ENCODE measurements around the gene DEFB131B. TPM values are rescaled to one million over a fixed set of nuclear protein-coding genes. Genes with fewer than 3 reads are reported as not detected.
"Not testable (repeated sequence)": the region's sequence is repeated elsewhere in the genome, so short reads cannot be mapped to it uniquely, and the experiment has no call there.

The DEFB131B gene
- total RNA-seq, 2 donors from 2014 or later: not detected

- WGBS, 2 donors: 41 to 58% methylated on average over 3 of the region's 3 CpGs
- intact Hi-C loops (cut with DNase I); H3K27ac ChIP-seq; H3K4me1 ChIP-seq; H3K4me3 ChIP-seq; H3K27me3 ChIP-seq; H3K36me3 ChIP-seq (replicated peaks in 1 of 2; ENCODE audit: insufficient read depth in 1 of 2, low read depth in 2 of 2); H3K9me3 ChIP-seq: not testable (repeated sequence)
- ATAC-seq: peak; percentile 71
- peak in 3 of 4 donors; percentile 20 to 60 (median 54) for DNase-seq
- TF ChIP-seq CTCF (IDR thresholded peaks at IDR 0.05): peak in 6 of 7 experiments; percentile 27 to 87 (median 60)
These were observed 14.2 kb upstream of the DEFB131B start for GRCh38 chr11:71863978-71864627.

DNA sequence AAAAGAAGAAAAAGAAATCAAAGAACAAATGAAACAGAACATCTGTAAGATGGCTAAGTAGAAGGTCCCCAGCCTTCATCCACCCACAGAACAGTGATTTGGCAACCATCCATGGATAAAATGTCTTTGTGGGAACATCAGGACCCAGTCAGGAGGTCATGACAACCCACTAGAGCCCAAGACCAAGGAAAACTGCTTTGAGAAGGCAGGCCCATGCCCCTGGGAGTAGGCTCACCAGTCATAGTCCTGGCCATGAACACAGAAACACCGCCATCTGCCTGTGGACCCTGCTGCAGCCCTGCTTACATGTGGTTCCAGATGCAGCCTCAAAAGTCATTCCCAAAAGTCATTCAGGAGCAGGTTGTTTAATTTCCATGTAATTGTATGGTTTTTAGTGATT lies 11.0 kb upstream of the DEFB131B start:
- ATAC-seq: not testable (repeated sequence)

GRCh38 chr11:71869931-71870330 lies 8.3 kb upstream of the DEFB131B start:
- H3K36me3 ChIP-seq (replicated peaks in 1 of 2; ENCODE audit: insufficient read depth in 1 of 2, low read depth in 2 of 2); intact Hi-C loops (cut with DNase I); H3K27ac ChIP-seq; H3K9me3 ChIP-seq; H3K4me1 ChIP-seq; H3K27me3 ChIP-seq; DNase-seq; ATAC-seq; H3K4me3 ChIP-seq: not testable (repeated sequence)
- 94 to 100% methylated on average over 3 of the region's 3 CpGs for WGBS, 2 donors

More for the DNA sequence above, 11.0 kb upstream of the DEFB131B start:
- DNase-seq; H3K4me3 ChIP-seq; H3K27ac ChIP-seq; H3K4me1 ChIP-seq; intact Hi-C loops (cut with DNase I); H3K27me3 ChIP-seq; H3K9me3 ChIP-seq; H3K36me3 ChIP-seq (replicated peaks in 1 of 2; ENCODE audit: insufficient read depth in 1 of 2, low read depth in 2 of 2): not testable (repeated sequence)
- 78 to 88% methylated on average over 1 of the region's 1 CpG for WGBS, 2 donors

GRCh38 chr11:71870661-71871060 lies 7.6 kb upstream of the DEFB131B start:
- H3K27ac ChIP-seq; H3K4me1 ChIP-seq; H3K9me3 ChIP-seq; DNase-seq; ATAC-seq; H3K4me3 ChIP-seq; intact Hi-C loops (cut with DNase I); H3K27me3 ChIP-seq; H3K36me3 ChIP-seq (replicated peaks in 1 of 2; ENCODE audit: insufficient read depth in 1 of 2, low read depth in 2 of 2): not testable (repeated sequence)

GRCh38 chr11:71876262-71876661 lies 2.0 kb upstream of the DEFB131B start:
- H3K9me3 ChIP-seq; H3K27ac ChIP-seq; intact Hi-C loops (cut with DNase I); H3K27me3 ChIP-seq; DNase-seq; H3K4me3 ChIP-seq; H3K36me3 ChIP-seq (replicated peaks in 1 of 2; ENCODE audit: insufficient read depth in 1 of 2, low read depth in 2 of 2); H3K4me1 ChIP-seq; ATAC-seq: not testable (repeated sequence)
- 38 to 44% methylated on average over 2 of the region's 2 CpGs for WGBS, 2 donors

DNA sequence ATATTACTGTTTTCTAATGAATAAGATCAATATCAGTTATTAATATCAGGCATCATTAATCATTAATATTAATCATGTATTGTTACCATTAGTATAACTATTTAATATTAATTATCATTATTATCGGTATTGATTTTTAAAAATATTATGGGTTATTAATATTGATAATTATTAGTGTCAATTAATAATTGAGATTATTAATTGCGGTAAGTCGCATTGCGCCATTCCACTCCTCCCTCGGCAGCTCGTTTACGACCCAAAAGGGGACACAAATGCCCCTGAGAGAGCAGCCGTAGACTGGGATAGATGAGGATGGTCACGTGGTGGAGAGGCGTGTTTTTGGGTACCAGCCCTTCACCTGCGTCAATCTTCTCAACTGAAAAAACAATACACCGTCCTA lies 7.6 kb downstream of the DEFB131B start:
- intact Hi-C loops (cut with DNase I); H3K36me3 ChIP-seq (replicated peaks in 1 of 2; ENCODE audit: insufficient read depth in 1 of 2, low read depth in 2 of 2); ATAC-seq; H3K27me3 ChIP-seq; DNase-seq; H3K9me3 ChIP-seq; H3K4me1 ChIP-seq; H3K4me3 ChIP-seq; H3K27ac ChIP-seq: not testable (repeated sequence)
- 92 to 96% methylated on average over 12 of the region's 12 CpGs for WGBS, 2 donors

DNA sequence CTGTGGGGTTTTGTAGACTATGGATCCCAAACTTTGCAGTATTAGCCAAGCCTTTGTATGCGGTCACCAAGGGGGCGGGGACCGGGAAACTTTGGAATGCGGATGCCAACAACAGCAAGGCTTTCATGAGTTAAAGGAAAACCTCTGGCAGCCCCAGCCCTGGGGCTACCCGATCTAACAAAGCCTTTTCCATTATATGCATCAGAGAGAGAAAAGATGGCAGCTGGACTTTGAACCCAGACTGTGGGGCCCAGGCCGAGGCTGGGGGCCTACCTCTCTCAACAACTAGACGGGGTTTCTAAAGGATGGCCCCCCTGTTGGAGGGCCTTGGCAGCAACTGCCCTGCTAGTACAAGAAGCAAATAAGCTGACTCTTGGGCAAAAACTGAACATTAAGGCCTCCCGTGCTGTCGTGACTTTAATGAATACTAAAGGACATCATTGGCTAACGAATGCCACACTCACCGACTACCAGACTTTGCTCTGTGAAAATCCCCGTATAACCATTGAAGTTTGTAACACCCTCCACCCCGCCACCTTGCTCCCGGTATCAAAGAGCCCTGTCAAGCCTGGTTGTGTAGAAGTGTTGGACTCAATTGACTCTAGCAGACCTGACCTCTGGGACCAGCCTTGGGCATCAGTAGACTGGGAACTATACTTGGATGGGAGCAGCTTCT lies 10.2 kb downstream of the DEFB131B start:
- H3K27ac ChIP-seq: peak overlapping the region in 1 of 4 donors; percentile 16
- ATAC-seq; H3K4me1 ChIP-seq; H3K36me3 ChIP-seq (replicated peaks in 1 of 2; ENCODE audit: insufficient read depth in 1 of 2, low read depth in 2 of 2); H3K27me3 ChIP-seq; H3K9me3 ChIP-seq; H3K4me3 ChIP-seq; intact Hi-C loops (cut with DNase I): not testable (repeated sequence)
- peak in 1 of 4 donors; percentile 25 for DNase-seq
- WGBS, 2 donors: 79 to 87% methylated on average over 14 of the region's 14 CpGs

- H3K27me3 ChIP-seq; H3K36me3 ChIP-seq (replicated peaks in 1 of 2; ENCODE audit: insufficient read depth in 1 of 2, low read depth in 2 of 2); H3K4me1 ChIP-seq; ATAC-seq; intact Hi-C loops (cut with DNase I); H3K9me3 ChIP-seq; H3K4me3 ChIP-seq: not testable (repeated sequence)
- H3K27ac ChIP-seq: peak overlapping the region in 1 of 4 donors; percentile 40
- WGBS, 2 donors: 70 to 88% methylated on average over 8 to 14 of the region's 14 CpGs
- peak; percentile 37 to 67 (median 52) for DNase-seq
These were observed 11.1 kb downstream of the DEFB131B start for GRCh38 chr11:71889181-71889872.
